Karpas-422 (cell line): ENCODE measurements around the gene DIP2C. TPM values are rescaled to one million over a fixed set of nuclear protein-coding genes. Genes with fewer than 3 reads are reported as not detected.

Experiments used
- DNase-seq: peaks from one replicate; pipeline ENCODE4 v3.0.0-alpha.2; 2015
- H2AFZ ChIP-seq: fragments of 200-600 bp; sonication (generic); 2 replicates; pipeline ENCODE4 v1.6.1; 2014; ENCODE audit warnings: antibody characterized with exemption, low read length, mixed read lengths
- H3K27ac ChIP-seq: fragments of 200-600 bp; sonication (generic); 2 replicates; pipeline ENCODE4 v1.5.1; 2014; ENCODE audit warnings: mild to moderate bottlenecking, low read length, moderate library complexity
- H3K27me3 ChIP-seq: fragments of 200-600 bp; sonication (generic); 2 replicates; pipeline ENCODE4 v1.6.1; 2014; ENCODE audit warnings: low read length, mixed read lengths
- H3K36me3 ChIP-seq: fragments of 200-600 bp; sonication (generic); 2 replicates; pipeline ENCODE4 v1.6.1; 2014; ENCODE audit warnings: low read length, mixed read lengths; ENCODE audit not compliant: insufficient read depth
- H3K4me1 ChIP-seq: fragments of 200-600 bp; sonication (generic); 2 replicates; pipeline ENCODE4 v1.6.1; 2014; ENCODE audit warnings: mild to moderate bottlenecking, low read length, mixed read lengths
- H3K4me2 ChIP-seq: fragments of 200-600 bp; sonication (generic); 2 replicates; pipeline ENCODE4 v1.6.1; 2014; ENCODE audit warnings: low read length, low read depth, mild to moderate bottlenecking; ENCODE audit not compliant: poor library complexity, severe bottlenecking
- H3K4me3 ChIP-seq: fragments of 200-600 bp; sonication (generic); 2 replicates; pipeline ENCODE4 v1.5.1; 2014; ENCODE audit warnings: mild to moderate bottlenecking, antibody characterized with exemption, low read length, mixed read lengths
- H3K79me2 ChIP-seq: fragments of 200-600 bp; sonication (generic); 2 replicates; pipeline ENCODE4 v1.6.1; 2014; ENCODE audit warnings: mild to moderate bottlenecking, low read length, mixed read lengths
- H3K9ac ChIP-seq: fragments of 200-600 bp; sonication (generic); 2 replicates; pipeline ENCODE4 v1.6.0; 2014; ENCODE audit warnings: low read length
- H3K9me2 ChIP-seq: fragments of 200-600 bp; sonication (generic), shearing (Covaris generic); replicated peaks from 2 replicates; pipeline ENCODE4 v1.6.0; 2014; ENCODE audit warnings: mild to moderate bottlenecking, low read length, moderate library complexity; ENCODE audit not compliant: insufficient read depth
- H3K9me3 ChIP-seq: fragments of 300-700, 200-600 bp; sonication (generic); 2 replicates; pipeline ENCODE4 v1.6.1; 2014; ENCODE audit warnings: low read length, mixed read lengths
- H4K20me1 ChIP-seq: fragments of 200-600 bp; sonication (generic); 2 replicates; pipeline ENCODE4 v1.6.1; 2014; ENCODE audit warnings: mild to moderate bottlenecking, antibody characterized with exemption, low read length, low read depth; ENCODE audit not compliant: insufficient read depth
- total RNA-seq: library from RNA; depleted of rRNA; stranded (reverse); fragments of >200 nt; shearing (Covaris generic); gene quantifications from 2 replicates; pipeline ENCODE4 v1.2.3, GENCODE V29; 2014; ENCODE audit warnings: low replicate concordance

Gene DIP2C
- total RNA-seq, 1 experiment from 2014 or later: 0.11 TPM

DNA sequence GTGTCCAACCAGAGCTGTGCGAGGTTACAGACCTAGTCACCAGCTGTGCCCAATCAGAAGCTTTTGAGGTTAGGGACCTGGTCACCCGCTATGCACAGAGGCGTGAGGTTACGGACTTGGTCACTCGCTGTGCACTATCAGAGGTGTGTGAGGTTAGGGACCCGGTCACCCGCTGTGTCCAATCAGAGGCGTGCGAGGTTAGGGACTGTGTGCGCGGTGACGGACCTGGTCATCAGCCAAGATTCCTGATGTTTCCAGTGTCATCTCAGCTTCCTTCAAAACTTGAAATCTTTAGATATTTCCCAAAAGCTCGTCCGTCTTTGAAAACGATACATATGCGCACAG lies 182.1 kb downstream of the DIP2C start:
- Histone ChIP-seq H3K9ac (no peak overlapping the region), H4K20me1 (no peaks in the 10 kb centered on the region), H3K4me2 (no peak overlapping the region), H3K4me1 (no peaks in the 10 kb centered on the region), H2AFZ (no peak overlapping the region), H3K27me3 (no peaks in the 10 kb centered on the region), H3K9me2 (no peaks in the 10 kb centered on the region), H3K9me3 (no peaks in the 10 kb centered on the region), H3K36me3 (no peaks in the 10 kb centered on the region), H3K4me3 (no peak overlapping the region), H3K27ac (no peak overlapping the region), H3K79me2 (no peaks in the 10 kb centered on the region)
- no peak for DNase-seq

DNA sequence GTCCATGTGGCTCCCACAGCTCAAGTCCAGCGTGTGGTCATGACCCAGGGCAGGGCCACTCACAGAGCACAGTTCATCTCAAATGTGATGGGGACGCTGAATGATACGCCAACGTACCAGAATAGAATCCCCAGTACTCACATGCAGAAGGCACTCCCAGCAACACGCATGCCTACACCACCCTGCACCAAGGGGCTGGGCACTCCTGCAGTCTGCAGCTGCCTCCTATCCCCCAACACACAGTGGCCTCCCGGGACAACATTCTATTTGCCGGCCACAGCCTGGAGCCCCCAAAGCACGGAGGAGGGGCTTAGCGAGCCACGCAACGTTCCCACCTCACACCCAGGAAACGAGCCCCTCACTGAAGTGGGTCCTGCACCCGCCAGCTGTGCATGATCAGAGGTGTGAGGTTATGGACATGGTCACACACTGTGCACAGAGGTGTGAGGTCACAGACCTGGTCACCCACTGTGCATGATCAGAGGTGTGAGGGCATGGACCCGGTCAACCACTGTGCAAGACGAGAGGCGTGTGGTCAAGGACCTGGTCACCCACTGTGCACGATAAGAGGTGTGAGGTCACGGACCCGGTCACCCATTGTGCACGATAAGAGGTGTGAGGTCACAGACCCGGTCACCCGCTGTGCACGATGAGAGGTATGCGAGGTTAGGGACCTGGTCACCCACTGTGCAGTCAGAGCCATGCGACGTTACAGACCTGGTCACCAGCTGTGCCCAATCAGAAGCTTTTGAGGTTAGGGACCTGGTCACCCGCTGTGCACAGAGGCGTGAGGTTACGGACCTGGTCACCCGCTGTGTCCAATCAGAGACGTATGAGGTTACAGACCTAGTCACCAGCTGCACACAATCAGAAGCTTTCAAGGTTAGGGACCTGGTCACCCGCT lies 182.8 kb downstream of the DIP2C start:
- Histone ChIP-seq H3K9ac (no peak overlapping the region), H3K36me3 (no peaks in the 10 kb centered on the region)

DNA sequence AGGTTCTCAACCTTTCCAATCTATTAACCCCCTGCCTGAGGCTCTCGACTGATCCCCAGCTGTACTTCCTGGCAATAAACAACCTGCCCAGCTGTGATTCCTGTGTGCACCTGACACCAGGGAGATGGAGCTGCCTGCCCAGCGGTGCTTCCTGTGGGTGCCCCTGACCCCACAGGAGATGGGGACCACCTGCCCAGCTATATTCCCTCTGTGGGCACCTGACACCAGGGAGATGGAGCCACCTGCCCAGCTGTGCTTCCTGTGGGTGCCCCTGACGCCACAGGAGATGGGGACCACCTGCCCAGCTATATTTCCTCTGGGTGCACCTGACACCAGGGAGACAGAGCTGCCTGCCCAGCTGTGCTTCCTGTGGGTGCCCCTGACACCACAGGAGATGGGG lies 184.0 kb downstream of the DIP2C start:
- Histone ChIP-seq H4K20me1 (no peaks in the 10 kb centered on the region), H3K79me2 (no peaks in the 10 kb centered on the region)

More for the DNA sequence above, 182.8 kb downstream of the DIP2C start:
- Histone ChIP-seq H3K27ac (no peak overlapping the region), H3K4me2 (no peak overlapping the region), H3K9me2 (no peaks in the 10 kb centered on the region), H3K4me3 (no peak overlapping the region), H3K4me1 (no peaks in the 10 kb centered on the region), H4K20me1 (no peaks in the 10 kb centered on the region), H2AFZ (no peak overlapping the region), H3K9me3 (no peaks in the 10 kb centered on the region), H3K79me2 (no peaks in the 10 kb centered on the region), H3K27me3 (no peaks in the 10 kb centered on the region)
- no peak for DNase-seq

DNA sequence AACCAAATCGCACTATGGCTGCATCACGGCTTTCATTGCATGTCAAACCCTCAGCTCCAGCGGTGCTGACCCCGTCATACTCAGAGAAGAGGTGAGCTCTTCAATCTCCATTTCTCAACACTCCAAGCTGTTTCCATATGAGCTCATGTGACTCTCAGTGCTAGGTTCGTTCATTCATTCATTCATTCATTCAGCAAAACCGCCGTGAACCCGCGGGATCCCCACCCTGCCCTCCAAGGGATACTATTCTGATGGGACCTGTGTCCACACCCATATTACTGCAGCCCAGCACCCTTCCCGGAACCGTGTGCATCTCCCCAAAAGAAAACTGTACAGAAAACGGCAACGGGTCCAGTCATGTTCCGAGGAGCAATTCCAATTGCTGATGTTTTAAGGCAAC lies 184.7 kb downstream of the DIP2C start:
- H3K9me3 ChIP-seq: no peaks in the 10 kb centered on the region
- H4K20me1 ChIP-seq: no peaks in the 10 kb centered on the region
- no peaks in the 10 kb centered on the region for H3K27me3 ChIP-seq
- no peak for DNase-seq
- H3K9ac ChIP-seq: no peak overlapping the region
- H3K79me2 ChIP-seq: no peaks in the 10 kb centered on the region
- H3K36me3 ChIP-seq: no peaks in the 10 kb centered on the region
- no peak overlapping the region for H3K4me3 ChIP-seq
- H3K4me1 ChIP-seq: no peaks in the 10 kb centered on the region
- H3K4me2 ChIP-seq: no peak overlapping the region
- no peaks in the 10 kb centered on the region for H3K9me2 ChIP-seq
- H3K27ac ChIP-seq: no peak overlapping the region
- H2AFZ ChIP-seq: no peak overlapping the region

More for the DNA sequence above, 184.0 kb downstream of the DIP2C start:
- H3K36me3 ChIP-seq: no peaks in the 10 kb centered on the region
- no peak overlapping the region for H3K9ac ChIP-seq
- no peak for DNase-seq
- no peaks in the 10 kb centered on the region for H3K4me1 ChIP-seq
- no peak overlapping the region for H2AFZ ChIP-seq
- H3K27me3 ChIP-seq: no peaks in the 10 kb centered on the region
- no peaks in the 10 kb centered on the region for H3K9me2 ChIP-seq
- H3K4me3 ChIP-seq: no peak overlapping the region
- H3K9me3 ChIP-seq: no peaks in the 10 kb centered on the region
- H3K4me2 ChIP-seq: no peak overlapping the region
- H3K27ac ChIP-seq: no peak overlapping the region

DNA sequence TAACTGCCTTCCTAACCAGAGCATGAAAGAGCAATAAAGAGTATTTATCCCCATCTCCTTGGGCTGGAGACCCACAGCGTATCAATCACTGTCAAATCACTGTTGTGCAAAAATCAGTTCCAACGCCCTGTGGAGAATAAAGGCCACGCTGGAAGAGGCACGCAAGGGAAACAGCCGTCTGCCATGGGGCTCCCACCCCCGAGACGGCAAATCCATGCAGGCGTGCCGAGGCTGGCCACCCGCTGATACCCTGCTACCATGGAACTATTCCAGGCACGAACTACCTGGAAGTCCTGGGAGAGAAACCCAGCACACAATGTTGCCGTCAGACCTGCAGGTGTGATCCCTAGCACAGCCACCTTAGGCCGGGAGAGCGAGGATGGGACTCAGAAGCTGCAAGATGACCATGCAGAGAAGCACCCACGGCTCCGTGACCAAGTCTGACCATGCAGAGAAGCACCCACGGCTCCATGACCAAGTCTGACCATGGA lies 185.3 kb downstream of the DIP2C start:
- H3K79me2 ChIP-seq: no peaks in the 10 kb centered on the region
- no peak overlapping the region for H3K4me2 ChIP-seq
- no peaks in the 10 kb centered on the region for H3K27me3 ChIP-seq
- no peaks in the 10 kb centered on the region for H3K4me1 ChIP-seq
- H3K4me3 ChIP-seq: no peak overlapping the region
- H2AFZ ChIP-seq: no peak overlapping the region
- H3K27ac ChIP-seq: no peak overlapping the region
- no peaks in the 10 kb centered on the region for H3K9me3 ChIP-seq
- no peak overlapping the region for H3K9ac ChIP-seq
- no peak for DNase-seq
- H3K36me3 ChIP-seq: no peaks in the 10 kb centered on the region
- H3K9me2 ChIP-seq: no peaks in the 10 kb centered on the region
- no peaks in the 10 kb centered on the region for H4K20me1 ChIP-seq

DNA sequence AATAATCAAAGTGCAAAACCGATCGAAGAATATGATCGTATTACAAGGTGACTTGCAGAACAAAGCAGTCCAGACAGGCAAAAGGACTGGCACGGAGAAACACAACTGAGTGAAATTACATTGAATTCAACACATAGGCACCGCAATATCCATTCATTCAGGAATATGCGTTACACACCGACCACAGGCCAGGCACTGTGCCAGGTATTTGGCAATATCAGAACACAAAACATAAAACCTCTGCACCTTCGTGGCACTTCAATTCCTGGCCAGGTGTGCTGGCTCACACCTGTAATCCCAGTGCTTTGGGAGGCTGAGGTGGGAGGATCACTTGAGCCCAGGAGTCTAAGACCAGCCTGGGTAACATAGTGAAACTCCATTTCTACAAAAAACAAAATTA lies 187.9 kb downstream of the DIP2C start:
- no peak for DNase-seq
- H3K4me2 ChIP-seq: no peak overlapping the region
- H3K4me3 ChIP-seq: no peak overlapping the region
- H3K27me3 ChIP-seq: no peaks in the 10 kb centered on the region
- no peaks in the 10 kb centered on the region for H3K4me1 ChIP-seq
- H3K9ac ChIP-seq: no peak overlapping the region
- no peaks in the 10 kb centered on the region for H3K9me2 ChIP-seq
- no peaks in the 10 kb centered on the region for H4K20me1 ChIP-seq
- no peak overlapping the region for H3K27ac ChIP-seq
- H3K79me2 ChIP-seq: no peaks in the 10 kb centered on the region
- no peaks in the 10 kb centered on the region for H3K36me3 ChIP-seq
- H2AFZ ChIP-seq: no peak overlapping the region
- H3K9me3 ChIP-seq: no peaks in the 10 kb centered on the region

DNA sequence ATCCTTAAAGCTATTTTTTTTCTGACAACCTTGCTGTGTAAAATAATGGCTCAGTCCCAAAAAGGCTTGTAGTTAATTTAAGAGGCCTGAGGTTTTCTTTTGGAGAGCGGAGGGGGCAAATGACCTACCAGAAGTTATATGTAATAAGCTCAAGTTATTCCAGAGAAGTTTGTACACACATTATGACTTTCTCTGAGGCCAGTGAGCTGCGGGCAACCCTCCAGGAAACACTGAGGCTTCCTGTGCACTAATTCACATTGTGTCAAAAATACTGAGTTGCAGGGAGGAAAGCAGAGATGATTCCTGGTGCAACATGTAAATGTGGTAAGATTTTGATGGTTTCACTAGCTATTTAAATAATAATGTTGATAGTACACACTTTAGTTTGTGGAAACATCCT lies 188.6 kb downstream of the DIP2C start:
- H3K27me3 ChIP-seq: no peaks in the 10 kb centered on the region
- H3K4me2 ChIP-seq: no peak overlapping the region
- H3K9me2 ChIP-seq: no peaks in the 10 kb centered on the region
- no peak for DNase-seq
- no peaks in the 10 kb centered on the region for H3K9me3 ChIP-seq
- no peaks in the 10 kb centered on the region for H3K4me1 ChIP-seq
- no peaks in the 10 kb centered on the region for H3K36me3 ChIP-seq
- H3K27ac ChIP-seq: no peak overlapping the region
- no peak overlapping the region for H3K4me3 ChIP-seq
- H4K20me1 ChIP-seq: no peaks in the 10 kb centered on the region
- no peaks in the 10 kb centered on the region for H3K79me2 ChIP-seq
- no peak overlapping the region for H2AFZ ChIP-seq
- no peak overlapping the region for H3K9ac ChIP-seq

DNA sequence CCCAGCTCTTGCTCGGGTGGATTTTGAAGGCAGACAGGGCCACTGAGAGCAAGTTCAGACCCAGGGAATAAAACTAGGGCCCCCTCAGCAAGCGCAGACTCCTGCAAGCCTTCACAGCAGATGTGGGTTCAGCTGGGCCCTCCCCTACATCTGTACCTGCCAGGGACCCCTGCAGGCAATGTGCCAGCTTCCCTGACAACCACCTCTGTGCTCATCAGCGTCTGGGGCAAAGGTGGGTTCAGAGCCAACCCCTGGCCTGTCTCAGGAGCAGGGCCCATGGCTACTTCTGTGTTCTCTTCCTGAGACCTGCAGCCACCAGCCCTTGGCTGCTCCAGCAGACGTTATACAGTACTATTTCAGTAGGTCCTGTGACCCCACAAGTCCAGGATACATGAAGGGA lies 189.5 kb downstream of the DIP2C start:
- no peaks in the 10 kb centered on the region for H3K79me2 ChIP-seq
- H3K9me2 ChIP-seq: no peaks in the 10 kb centered on the region
- H2AFZ ChIP-seq: no peak overlapping the region
- no peaks in the 10 kb centered on the region for H4K20me1 ChIP-seq
- no peak overlapping the region for H3K4me3 ChIP-seq
- H3K9ac ChIP-seq: no peak overlapping the region
- H3K4me1 ChIP-seq: no peaks in the 10 kb centered on the region
- no peaks in the 10 kb centered on the region for H3K27me3 ChIP-seq
- H3K36me3 ChIP-seq: no peaks in the 10 kb centered on the region
- no peaks in the 10 kb centered on the region for H3K9me3 ChIP-seq
- DNase-seq: no peak
- H3K27ac ChIP-seq: no peak overlapping the region
- no peak overlapping the region for H3K4me2 ChIP-seq
